Measurements from ENCODE around the gene ZNF728.
"Not testable (repeated sequence)": the region's sequence is repeated elsewhere in the genome, so short reads cannot be mapped to it uniquely, and the experiment has no call there.

The ZNF728 gene

GRCh38 chr19:22927576-22927975 lies 75.4 kb downstream of the ZNF728 start:
- not testable (repeated sequence) for H3K27ac ChIP-seq (ENCODE audit: low read depth, low read length); H3K27me3 ChIP-seq (ENCODE audit: control insufficient read depth, insufficient read depth, low read length); H3K9ac ChIP-seq (ENCODE audit: low read length); H3K4me3 ChIP-seq (ENCODE audit: low read depth, low read length); H3K4me1 ChIP-seq (ENCODE audit: control insufficient read depth, insufficient read depth, low read length); H3K36me3 ChIP-seq (ENCODE audit: control insufficient read depth, insufficient read depth, low read length)
- H3K9me3 ChIP-seq (ENCODE audit: control insufficient read depth, insufficient read depth, low read depth, low read length) = peaks cover 58% of the 10 kb centered on the region

- not testable (repeated sequence) for H3K9ac ChIP-seq (ENCODE audit: low read length); H3K4me3 ChIP-seq (ENCODE audit: low read depth, low read length); H3K4me1 ChIP-seq (ENCODE audit: control insufficient read depth, insufficient read depth, low read length); H3K27me3 ChIP-seq (ENCODE audit: control insufficient read depth, insufficient read depth, low read length); H3K36me3 ChIP-seq (ENCODE audit: control insufficient read depth, insufficient read depth, low read length); H3K27ac ChIP-seq (ENCODE audit: low read depth, low read length)
- H3K9me3 ChIP-seq (ENCODE audit: control insufficient read depth, insufficient read depth, low read depth, low read length) = peaks cover 58% of the 10 kb centered on the region
Measured at GRCh38 chr19:22925181-22925580, 77.8 kb downstream of the ZNF728 start.

Data from HUES6 (cell line).